GM12801 (cell line): ENCODE measurements around the gene PLCXD1.

Experiments
- TF ChIP-seq, protein P1 (sequence below): IDR thresholded peaks from one replicate; pipeline ENCODE4 v1.5.1; 2011; ENCODE audit warnings: control low read depth; ENCODE audit not compliant: insufficient read length; ENCODE audit errors: extremely low read depth

PLCXD1 gene

GRCh38 chrX:332496-332860 is 51.3 kb downstream of the PLCXD1 start:
- TF ChIP-seq, protein P1, sequence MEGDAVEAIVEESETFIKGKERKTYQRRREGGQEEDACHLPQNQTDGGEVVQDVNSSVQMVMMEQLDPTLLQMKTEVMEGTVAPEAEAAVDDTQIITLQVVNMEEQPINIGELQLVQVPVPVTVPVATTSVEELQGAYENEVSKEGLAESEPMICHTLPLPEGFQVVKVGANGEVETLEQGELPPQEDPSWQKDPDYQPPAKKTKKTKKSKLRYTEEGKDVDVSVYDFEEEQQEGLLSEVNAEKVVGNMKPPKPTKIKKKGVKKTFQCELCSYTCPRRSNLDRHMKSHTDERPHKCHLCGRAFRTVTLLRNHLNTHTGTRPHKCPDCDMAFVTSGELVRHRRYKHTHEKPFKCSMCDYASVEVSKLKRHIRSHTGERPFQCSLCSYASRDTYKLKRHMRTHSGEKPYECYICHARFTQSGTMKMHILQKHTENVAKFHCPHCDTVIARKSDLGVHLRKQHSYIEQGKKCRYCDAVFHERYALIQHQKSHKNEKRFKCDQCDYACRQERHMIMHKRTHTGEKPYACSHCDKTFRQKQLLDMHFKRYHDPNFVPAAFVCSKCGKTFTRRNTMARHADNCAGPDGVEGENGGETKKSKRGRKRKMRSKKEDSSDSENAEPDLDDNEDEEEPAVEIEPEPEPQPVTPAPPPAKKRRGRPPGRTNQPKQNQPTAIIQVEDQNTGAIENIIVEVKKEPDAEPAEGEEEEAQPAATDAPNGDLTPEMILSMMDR, result no peak

DNA sequence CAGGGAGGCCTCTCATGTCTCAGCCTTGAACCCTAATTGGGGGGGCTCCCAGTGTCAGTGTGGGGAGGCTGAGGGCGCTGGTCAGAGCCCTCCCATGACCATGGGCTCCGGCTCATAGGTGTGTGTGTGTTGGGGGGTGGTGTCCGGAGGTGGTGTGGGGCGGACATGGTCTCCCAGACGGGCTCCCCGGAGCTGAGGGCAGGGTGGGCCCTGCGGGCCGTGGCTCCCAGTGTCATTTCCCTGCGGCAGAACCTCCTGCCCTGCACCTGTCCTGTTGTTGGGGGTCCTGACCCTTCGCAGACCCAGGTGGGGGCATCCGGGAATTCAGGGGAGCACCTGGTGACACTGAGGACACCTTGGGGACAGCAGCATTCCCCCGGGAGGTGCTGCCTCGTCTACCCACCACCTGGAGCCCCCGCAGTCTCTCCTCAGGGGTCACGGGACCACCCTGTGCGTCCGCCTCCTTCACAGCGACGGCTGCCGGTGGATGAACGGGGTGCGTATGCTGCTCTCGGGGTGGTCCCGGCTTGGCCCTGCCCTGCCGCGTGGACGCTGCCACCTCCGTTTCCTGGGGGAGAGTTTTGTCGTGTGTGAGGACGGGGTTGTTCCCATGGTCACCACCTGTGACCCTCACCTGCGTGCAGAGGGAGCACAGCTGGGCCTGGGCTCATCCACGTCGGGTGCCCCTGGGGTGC is 51.9 kb downstream of the PLCXD1 start:
- TF ChIP-seq, protein P1, result no peak

- TF ChIP-seq, protein P1, result no peak
These were observed 52.6 kb downstream of the PLCXD1 start for GRCh38 chrX:333611-334311.

DNA sequence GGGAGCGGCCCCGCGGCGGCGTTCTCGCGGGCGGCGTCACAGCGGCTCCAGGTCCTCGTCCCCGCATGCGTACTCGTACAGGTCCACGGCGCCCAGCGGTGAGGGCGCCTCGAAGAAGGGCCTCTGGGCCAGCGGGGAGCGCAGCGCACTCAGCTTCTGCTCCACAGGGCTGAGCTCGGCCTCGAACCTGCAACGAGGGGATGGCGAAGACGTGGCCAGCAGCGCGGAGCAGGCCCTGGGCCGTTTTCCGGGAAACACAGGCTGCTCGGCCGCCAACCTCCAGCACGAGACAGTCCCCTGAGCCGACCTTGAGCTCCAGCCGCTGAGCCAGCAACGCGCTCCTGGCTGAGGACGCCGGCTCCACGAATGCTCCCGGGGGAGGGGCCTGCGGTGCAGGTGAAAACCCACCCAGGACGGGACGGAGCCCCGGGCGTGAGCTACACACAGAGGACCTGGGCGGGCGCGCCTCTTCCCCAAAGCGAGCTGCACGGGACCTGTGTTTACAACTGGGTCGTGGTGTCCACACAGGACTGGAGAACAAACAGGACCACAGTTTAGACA is 53.2 kb downstream of the PLCXD1 start:
- TF ChIP-seq, protein P1, result no peak

- TF ChIP-seq, protein P1, result no peak
These were observed 54.0 kb downstream of the PLCXD1 start for GRCh38 chrX:334971-335757.

DNA sequence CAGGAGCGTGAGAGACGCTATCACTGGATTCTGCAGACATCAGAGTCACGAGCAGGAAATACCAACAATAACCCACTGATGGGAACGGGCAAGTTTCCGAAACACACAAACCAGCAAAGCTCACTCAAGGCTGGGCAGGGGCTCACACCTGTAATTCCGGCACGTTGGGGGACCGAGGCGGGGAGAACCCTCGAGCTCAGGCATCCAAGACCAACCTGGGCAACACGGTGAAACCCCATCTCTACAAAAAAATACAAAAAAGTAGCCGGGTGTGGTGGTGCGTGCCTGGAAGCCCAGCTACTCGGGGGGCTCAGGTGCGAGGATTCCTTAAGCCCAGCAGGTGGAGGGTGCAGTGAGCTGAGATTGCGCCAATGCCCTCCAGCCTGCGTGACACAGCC is 54.6 kb downstream of the PLCXD1 start:
- TF ChIP-seq, protein P1, result no peak

- TF ChIP-seq, protein P1, result no peak
These were observed 55.0 kb downstream of the PLCXD1 start for GRCh38 chrX:336227-336626.
